Caco-2 (cell line): ENCODE results near the gene ANKRD63. TPM values are rescaled to one million over a fixed set of nuclear protein-coding genes. Genes with fewer than 3 reads are reported as not detected.

Source experiments
- BruUV-seq: library from RNA; stranded (reverse); fragments of 400-500 nt; replicated peaks from 2 replicates; lab custom pipeline; 2021; lab: Mats Ljungman, UMichigan
- CTCF ChIA-PET: fragments of 300-600 bp; sonication (Branson Sonifier 250); formaldehyde crosslinking; loops from one replicate; lab custom pipeline; 2022; ENCODE audit warnings: antibody characterized with exemption; lab: Charles Lee
- POLR2A ChIA-PET: fragments of 300-600 bp; sonication (Branson Sonifier 250); formaldehyde crosslinking; loops from one replicate; lab custom pipeline; 2022; ENCODE audit warnings: antibody characterized with exemption; lab: Charles Lee
- DNase-seq, 2 experiments: peaks; one replicate each; pipeline versions ENCODE4 v3.0.0 to v3.0.0-alpha.2; 2020 to 2022
- H3K27me3 ChIP-seq: replicated peaks from 2 replicates; pipeline ENCODE4 v1.6.0; 2011; ENCODE audit warnings: low read length; ENCODE audit not compliant: control insufficient read depth, insufficient read depth
- H3K36me3 ChIP-seq: 2 replicates; pipeline ENCODE4 v1.5.1; 2011; ENCODE audit warnings: low read length; ENCODE audit not compliant: control insufficient read depth, insufficient read depth
- H3K4me1 ChIP-seq: fragments of 250-450 bp; sonication (Bioruptor Pico); 2 replicates; pipeline ENCODE4 v1.5.1; 2020; ENCODE audit warnings: mild to moderate bottlenecking
- H3K4me3 ChIP-seq: 2 replicates; pipeline ENCODE4 v1.5.1; 2011; ENCODE audit warnings: low read depth, mild to moderate bottlenecking, control low read depth, low read length
- H3K9me3 ChIP-seq: fragments of 250-450 bp; sonication (Bioruptor Pico); 2 replicates; pipeline ENCODE4 v1.5.1; 2020; ENCODE audit warnings: mild to moderate bottlenecking, moderate library complexity
- H3K27ac Mint-ChIP-seq: one replicate; pipeline ENCODE4 v1.8.0; 2022; ENCODE audit warnings: mixed read lengths; ENCODE audit not compliant: unreplicated experiment
- H3K27me3 Mint-ChIP-seq: one replicate; pipeline ENCODE4 v1.8.0; 2022; ENCODE audit warnings: mixed read lengths; ENCODE audit not compliant: insufficient read depth, unreplicated experiment
- H3K36me3 Mint-ChIP-seq: one replicate; pipeline ENCODE4 v1.8.0; 2022; ENCODE audit warnings: mild to moderate bottlenecking, mixed read lengths; ENCODE audit not compliant: insufficient read depth, unreplicated experiment
- H3K4me1 Mint-ChIP-seq: one replicate; pipeline ENCODE4 v1.8.0; 2022; ENCODE audit warnings: low read depth, mixed read lengths; ENCODE audit not compliant: unreplicated experiment
- H3K4me3 Mint-ChIP-seq: one replicate; pipeline ENCODE4 v1.8.0; 2022; ENCODE audit warnings: mild to moderate bottlenecking, moderate library complexity, mixed read lengths; ENCODE audit not compliant: unreplicated experiment
- H3K9me3 Mint-ChIP-seq: one replicate; pipeline ENCODE4 v1.8.0; 2022; ENCODE audit warnings: mixed read lengths; ENCODE audit not compliant: unreplicated experiment
- CTCF ChIP-seq, 2 experiments: fragments of 200-600 bp in 1 of 2; IDR thresholded peaks; 1 replicate in 1 of 2; 2 replicates in 1 of 2; pipeline versions ENCODE4 v1.5.1 to v1.8.0; 2011 to 2022; ENCODE audit warnings: antibody characterized with exemption in 1 of 2, control low read depth in 1 of 2, inconsistent platforms in 1 of 2, low read depth in 1 of 2, low read length in 1 of 2, mild to moderate bottlenecking in 1 of 2, moderate library complexity in 1 of 2; ENCODE audit not compliant: insufficient read depth in 1 of 2, severe bottlenecking in 1 of 2, unreplicated experiment in 1 of 2
- intact Hi-C: fragments of 100-400 bp; cut with micrococcal nuclease; formaldehyde crosslinking; loops from one replicate; pipeline ENCODE4 v1.10.0; 2022; ENCODE audit not compliant: unreplicated experiment
- total RNA-seq: library from RNA; stranded (reverse); gene quantifications from 2 replicates; pipeline ENCODE4 v1.2.3, GENCODE V29; 2022

Gene ANKRD63
- total RNA-seq, 1 experiment from 2014 or later: 0.79 TPM

- no peaks in the 10 kb centered on the region for H3K27me3 Mint-ChIP-seq
- H3K27ac Mint-ChIP-seq: no peak overlapping the region
- intact Hi-C loops: no loop called here
- no peaks in the 10 kb centered on the region for H3K4me1 Mint-ChIP-seq
- Histone ChIP-seq H3K9me3 (no peaks in the 10 kb centered on the region), H3K27me3 (no peaks in the 10 kb centered on the region), H3K4me3 (no peak overlapping the region), H3K36me3 (no peaks in the 10 kb centered on the region; the same call in 1 of the 2 replicates), H3K4me1 (no peaks in the 10 kb centered on the region)
- ChIA-PET CTCF (interaction anchor here (0.6 to 2.0 kb wide), 4 partner anchors 10 to 55 kb away, joined by 3 to 10 read pairs (median 3); no protein-coding TSS in a partner anchor), POLR2A (no interaction called here)
- DNase-seq: no peak
- no peak overlapping the region for H3K4me3 Mint-ChIP-seq
- no TSS peak for BruUV-seq
- peaks cover 7% of the 10 kb centered on the region for H3K36me3 Mint-ChIP-seq
- no peak for TF ChIP-seq CTCF (IDR thresholded peaks at IDR 0.05; ENCODE audit: insufficient read depth in 1 of 2, low read depth in 1 of 2, low read length in 1 of 2, severe bottlenecking in 1 of 2, unreplicated experiment in 1 of 2)
- H3K9me3 Mint-ChIP-seq: no peaks in the 10 kb centered on the region
These were observed 15.2 kb downstream of the ANKRD63 start for GRCh38 chr15:40267670-40268069.

GRCh38 chr15:40266828-40267304 lies 16.0 kb downstream of the ANKRD63 start:
- no peaks in the 10 kb centered on the region for H3K9me3 ChIP-seq
- no TSS peak for BruUV-seq
- H3K4me1 Mint-ChIP-seq: no peaks in the 10 kb centered on the region
- no peaks in the 10 kb centered on the region for H3K4me1 ChIP-seq
- H3K27me3 Mint-ChIP-seq: no peaks in the 10 kb centered on the region
- DNase-seq: no peak
- no peaks in the 10 kb centered on the region for H3K9me3 Mint-ChIP-seq
- CTCF ChIA-PET: interaction anchor here (1.5 to 2.0 kb wide), 2 partner anchors 12 to 50 kb away, joined by 3 to 10 read pairs; no protein-coding TSS in a partner anchor
- no peak overlapping the region for H3K4me3 Mint-ChIP-seq
- no peak overlapping the region for H3K27ac Mint-ChIP-seq
- no peaks in the 10 kb centered on the region; the same call in 1 of the 2 replicates for H3K36me3 ChIP-seq
- TF ChIP-seq CTCF (IDR thresholded peaks at IDR 0.05; ENCODE audit: insufficient read depth in 1 of 2, low read depth in 1 of 2, low read length in 1 of 2, severe bottlenecking in 1 of 2, unreplicated experiment in 1 of 2): no peak
- no peaks in the 10 kb centered on the region for H3K27me3 ChIP-seq
- POLR2A ChIA-PET: no interaction called here
- no peak overlapping the region for H3K4me3 ChIP-seq
- no peaks in the 10 kb centered on the region for H3K36me3 Mint-ChIP-seq
- intact Hi-C loops: no loop called here

- H3K9me3 ChIP-seq: no peaks in the 10 kb centered on the region
- H3K27me3 ChIP-seq: no peaks in the 10 kb centered on the region
- no peak for TF ChIP-seq CTCF (IDR thresholded peaks at IDR 0.05; ENCODE audit: insufficient read depth in 1 of 2, low read depth in 1 of 2, low read length in 1 of 2, severe bottlenecking in 1 of 2, unreplicated experiment in 1 of 2)
- H3K36me3 Mint-ChIP-seq: no peaks in the 10 kb centered on the region
- no peaks in the 10 kb centered on the region; the same call in 1 of the 2 replicates for H3K36me3 ChIP-seq
- no peak overlapping the region for H3K4me3 Mint-ChIP-seq
- BruUV-seq: no TSS peak
- POLR2A ChIA-PET: no interaction called here
- H3K4me1 ChIP-seq: no peaks in the 10 kb centered on the region
- no peaks in the 10 kb centered on the region for H3K9me3 Mint-ChIP-seq
- H3K4me3 ChIP-seq: no peak overlapping the region
- no peaks in the 10 kb centered on the region for H3K4me1 Mint-ChIP-seq
- CTCF ChIA-PET: no interaction called here
- DNase-seq: no peak
- no peak overlapping the region for H3K27ac Mint-ChIP-seq
- intact Hi-C loops: no loop called here
- no peaks in the 10 kb centered on the region for H3K27me3 Mint-ChIP-seq
These were observed 17.0 kb downstream of the ANKRD63 start for GRCh38 chr15:40265875-40266274.
